PC-3 (cell line): ENCODE data around the gene HPSE. TPM values are rescaled to one million over a fixed set of nuclear protein-coding genes. Genes with fewer than 3 reads are reported as not detected.

Source experiments
- ATAC-seq: fragments of 200-7000 bp; cut with Tn5 transposase; 2 replicates; pipeline ENCODE4 v1.9.1; 2020; ENCODE audit warnings: mild to moderate bottlenecking, moderate library complexity
- BruUV-seq: library from RNA; stranded (reverse); fragments of 400-500 nt; replicated peaks from 2 replicates; lab custom pipeline; 2021; lab: Mats Ljungman, UMichigan
- CTCF ChIA-PET: fragments of 300-600 bp; sonication (Branson Sonifier 250); formaldehyde crosslinking; loops from one replicate; lab custom pipeline; 2022; ENCODE audit warnings: antibody characterized with exemption; lab: Charles Lee
- POLR2A ChIA-PET: fragments of 300-600 bp; sonication (Branson Sonifier 250); formaldehyde crosslinking; loops from one replicate; lab custom pipeline; 2022; ENCODE audit warnings: antibody characterized with exemption; ENCODE audit not compliant: unreplicated experiment; lab: Charles Lee
- DNase-seq: peaks from one replicate; pipeline ENCODE4 v3.0.0-alpha.2; 2015
- H2AFZ ChIP-seq: fragments of 300-600 bp; sonication (generic); 2 replicates; pipeline ENCODE4 v1.6.0; 2016; ENCODE audit warnings: antibody characterized with exemption, low read length
- H3F3A ChIP-seq: fragments of 300-600 bp; sonication (generic); one replicate; pipeline ENCODE4 v1.6.0; 2017; ENCODE audit warnings: antibody characterized with exemption, low read length, control low read depth, mild to moderate bottlenecking; ENCODE audit not compliant: unreplicated experiment
- H3K27ac ChIP-seq: fragments of 300-600 bp; sonication (generic); 2 replicates; pipeline ENCODE4 v1.5.1; 2016; ENCODE audit warnings: mild to moderate bottlenecking, low read length
- H3K27me3 ChIP-seq: fragments of 300-600 bp; sonication (generic); 2 replicates; pipeline ENCODE4 v1.6.1; 2016; ENCODE audit warnings: low read length, mixed read lengths
- H3K36me3 ChIP-seq: fragments of 300-600 bp; sonication (generic); 2 replicates; pipeline ENCODE4 v1.6.1; 2016; ENCODE audit warnings: low read depth, mixed run types, low read length, mixed read lengths
- H3K4me1 ChIP-seq: fragments of 300-600 bp; sonication (generic); 2 replicates; pipeline ENCODE4 v1.5.1; 2016; ENCODE audit warnings: low read length; ENCODE audit not compliant: insufficient read depth
- H3K4me2 ChIP-seq: fragments of 300-600 bp; sonication (generic); 2 replicates; pipeline ENCODE4 v1.6.0; 2016; ENCODE audit warnings: low read length
- H3K4me3 ChIP-seq: fragments of 300-600 bp; sonication (generic); 2 replicates; pipeline ENCODE4 v1.5.1; 2016; ENCODE audit warnings: mild to moderate bottlenecking, low read length, mixed read lengths
- H3K79me2 ChIP-seq: fragments of 300-600 bp; sonication (generic); 2 replicates; pipeline ENCODE4 v1.6.1; 2017; ENCODE audit warnings: low read length, mixed read lengths
- H3K9ac ChIP-seq: fragments of 300-600 bp; sonication (generic); 2 replicates; pipeline ENCODE4 v1.6.0; 2016; ENCODE audit warnings: mild to moderate bottlenecking, low read length
- H3K9me2 ChIP-seq: fragments of 300-600 bp; sonication (generic); replicated peaks from 2 replicates; pipeline ENCODE4 v1.6.1; 2016; ENCODE audit warnings: mixed run types, low read length, mixed read lengths
- H3K9me3 ChIP-seq: fragments of 300-600 bp; sonication (generic); 2 replicates; pipeline ENCODE4 v1.6.1; 2016; ENCODE audit warnings: low read length, mixed read lengths
- H4K20me1 ChIP-seq: fragments of 300-600 bp; sonication (generic); 2 replicates; pipeline ENCODE4 v1.6.1; 2016; ENCODE audit warnings: low read length, mixed read lengths
- EZH2 ChIP-seq: fragments of 300-600 bp; sonication (generic); IDR thresholded peaks from one replicate; pipeline ENCODE4 v1.6.1; 2017; ENCODE audit warnings: antibody characterized with exemption, mild to moderate bottlenecking, low read length; ENCODE audit not compliant: unreplicated experiment
- EZH2phosphoT487 ChIP-seq: fragments of 300-600 bp; sonication (generic); IDR thresholded peaks from 2 replicates; pipeline ENCODE4 v1.6.1; 2018; ENCODE audit warnings: mild to moderate bottlenecking, antibody characterized with exemption, low read length, borderline replicate concordance
- intact Hi-C: fragments of 100-400 bp; cut with micrococcal nuclease; formaldehyde crosslinking; loops from 2 replicates; pipeline ENCODE4 v1.9.0; 2023
- total RNA-seq: library from RNA; depleted of rRNA; stranded (reverse); fragments of >200 nt; gene quantifications from 2 replicates; pipeline ENCODE4 v1.2.3, GENCODE V29; 2014
- TF ChIP-seq, protein P1 (sequence below): fragments of 300-600 bp; sonication (generic); conservative IDR thresholded peaks from 2 replicates; pipeline ENCODE4 v1.5.1; 2017; ENCODE audit warnings: antibody characterized with exemption, low read depth, mild to moderate bottlenecking, low read length

HPSE gene
- total RNA-seq, 1 experiment from 2014 or later, result 4.2 TPM

DNA sequence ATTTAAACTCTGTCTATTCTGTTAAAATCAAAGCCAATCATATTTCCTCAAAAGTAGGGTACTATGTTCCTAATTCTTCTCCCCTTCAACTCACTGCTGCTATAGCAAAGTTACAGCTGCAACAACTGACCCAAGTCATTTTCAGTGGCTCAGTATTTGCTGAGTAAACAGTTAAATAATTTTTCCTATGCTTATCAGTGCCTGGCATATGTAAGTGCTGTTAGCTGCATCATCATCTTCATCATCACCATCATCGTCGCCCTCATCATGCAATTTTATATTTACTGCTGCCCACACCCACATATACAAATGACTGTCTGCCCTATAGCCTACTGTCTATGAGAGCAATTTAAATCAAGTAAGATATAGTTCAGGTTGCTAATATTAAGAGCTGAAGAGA, 72.0 kb downstream of the HPSE start:
- Histone ChIP-seq H3K4me3 (no peak overlapping the region), H3K36me3 (no peaks in the 10 kb centered on the region), H2AFZ (no peak overlapping the region), H3K79me2 (no peaks in the 10 kb centered on the region), H3K4me2 (no peak overlapping the region), H4K20me1 (no peaks in the 10 kb centered on the region), H3K9me3 (no peaks in the 10 kb centered on the region), H3F3A (no peaks in the 10 kb centered on the region), H3K27me3 (no peaks in the 10 kb centered on the region), H3K9ac (no peak overlapping the region), H3K9me2 (no peaks in the 10 kb centered on the region), H3K4me1 (peaks cover 8% of the 10 kb centered on the region), H3K27ac (no peak overlapping the region)
- no peak for DNase-seq
- intact Hi-C loops, result no loop called here
- no peak for ATAC-seq
- POLR2A ChIA-PET, result no interaction called here
- no TSS peak for BruUV-seq
- no peak for TF ChIP-seq EZH2phosphoT487
- TF ChIP-seq EZH2, result no peak
- TF ChIP-seq, protein P1, sequence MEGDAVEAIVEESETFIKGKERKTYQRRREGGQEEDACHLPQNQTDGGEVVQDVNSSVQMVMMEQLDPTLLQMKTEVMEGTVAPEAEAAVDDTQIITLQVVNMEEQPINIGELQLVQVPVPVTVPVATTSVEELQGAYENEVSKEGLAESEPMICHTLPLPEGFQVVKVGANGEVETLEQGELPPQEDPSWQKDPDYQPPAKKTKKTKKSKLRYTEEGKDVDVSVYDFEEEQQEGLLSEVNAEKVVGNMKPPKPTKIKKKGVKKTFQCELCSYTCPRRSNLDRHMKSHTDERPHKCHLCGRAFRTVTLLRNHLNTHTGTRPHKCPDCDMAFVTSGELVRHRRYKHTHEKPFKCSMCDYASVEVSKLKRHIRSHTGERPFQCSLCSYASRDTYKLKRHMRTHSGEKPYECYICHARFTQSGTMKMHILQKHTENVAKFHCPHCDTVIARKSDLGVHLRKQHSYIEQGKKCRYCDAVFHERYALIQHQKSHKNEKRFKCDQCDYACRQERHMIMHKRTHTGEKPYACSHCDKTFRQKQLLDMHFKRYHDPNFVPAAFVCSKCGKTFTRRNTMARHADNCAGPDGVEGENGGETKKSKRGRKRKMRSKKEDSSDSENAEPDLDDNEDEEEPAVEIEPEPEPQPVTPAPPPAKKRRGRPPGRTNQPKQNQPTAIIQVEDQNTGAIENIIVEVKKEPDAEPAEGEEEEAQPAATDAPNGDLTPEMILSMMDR, result no peak
- CTCF ChIA-PET, result interaction anchor here (0.7 kb wide), 1 partner anchor 246 kb away, joined by 3 read pairs; no protein-coding TSS in a partner anchor

DNA sequence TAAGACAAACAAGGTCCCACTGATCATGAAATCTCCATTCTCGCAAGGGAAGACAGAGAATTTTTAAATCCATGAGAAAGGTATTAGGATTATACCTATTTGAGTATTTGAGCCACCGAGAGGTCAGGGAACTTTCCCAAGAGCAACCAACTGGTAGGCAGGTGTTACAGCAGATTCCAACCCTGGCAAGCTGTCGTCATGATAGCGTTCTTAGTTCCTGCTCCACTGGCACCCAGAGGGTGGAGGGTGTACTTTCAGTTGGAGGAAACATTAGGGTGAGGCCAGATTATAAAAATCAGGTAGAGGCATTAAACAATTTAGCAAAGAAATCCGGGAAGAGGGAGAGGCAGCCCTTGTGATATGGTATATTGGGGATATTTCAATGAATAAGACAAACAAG, 73.3 kb downstream of the HPSE start:
- Histone ChIP-seq H4K20me1 (no peaks in the 10 kb centered on the region), H3K4me1 (peaks cover 18% of the 10 kb centered on the region), H3K36me3 (0 out of 2 replicates have a peak, but pooled peaks cover 2% of the 10 kb centered on the region), H3F3A (no peaks in the 10 kb centered on the region), H3K9me3 (no peaks in the 10 kb centered on the region), H3K9me2 (no peaks in the 10 kb centered on the region), H2AFZ (no peak overlapping the region), H3K9ac (no peak overlapping the region), H3K27ac (no peak overlapping the region), H3K27me3 (no peaks in the 10 kb centered on the region), H3K4me2 (no peak overlapping the region), H3K79me2 (no peaks in the 10 kb centered on the region), H3K4me3 (no peak overlapping the region)
- ATAC-seq (no peak), DNase-seq (no peak)
- BruUV-seq, result no TSS peak
- ChIA-PET CTCF (interaction anchor here (0.6 kb wide), 1 partner anchor 248 kb away, joined by 4 read pairs; no protein-coding TSS in a partner anchor), POLR2A (no interaction called here)
- intact Hi-C loops, result loop anchor here (2.0 kb wide), 1 partner anchor 187 kb away; no protein-coding TSS in a partner anchor
- TF ChIP-seq EZH2 (no peak), EZH2phosphoT487 (no peak)
- TF ChIP-seq, protein P1, result no peak

DNA sequence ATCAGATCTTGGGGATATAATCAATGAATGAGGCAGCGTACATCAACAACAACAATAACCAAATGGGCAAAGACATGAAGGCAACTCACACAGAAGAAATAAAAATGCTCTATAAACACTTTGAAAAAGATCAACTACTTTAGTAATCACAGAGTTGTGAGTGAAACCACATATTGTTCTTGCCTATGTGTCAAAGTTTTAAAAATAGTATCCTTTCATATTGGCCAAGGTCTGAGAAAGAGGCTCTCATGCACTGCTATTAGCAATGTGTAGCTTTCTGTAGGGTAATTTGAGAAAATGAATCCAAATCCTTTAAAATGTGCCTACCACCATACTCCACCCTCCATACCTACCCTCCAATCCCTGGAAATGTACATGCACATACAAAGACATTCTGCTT, 75.1 kb downstream of the HPSE start:
- Histone ChIP-seq H3K9ac (no peak overlapping the region), H3K4me2 (no peak overlapping the region), H3K4me3 (no peak overlapping the region), H3K79me2 (no peaks in the 10 kb centered on the region), H3K9me3 (no peaks in the 10 kb centered on the region), H3K9me2 (no peaks in the 10 kb centered on the region), H3K27ac (no peak overlapping the region), H3K36me3 (0 out of 2 replicates have a peak, but pooled peaks cover 2% of the 10 kb centered on the region), H2AFZ (no peak overlapping the region), H3K4me1 (peaks cover 26% of the 10 kb centered on the region), H3F3A (no peaks in the 10 kb centered on the region), H3K27me3 (no peaks in the 10 kb centered on the region), H4K20me1 (no peaks in the 10 kb centered on the region)
- ATAC-seq (no peak), DNase-seq (no peak)
- TF ChIP-seq EZH2 (no peak), EZH2phosphoT487 (no peak)
- TF ChIP-seq, protein P1, result no peak
- POLR2A ChIA-PET, result no interaction called here
- no TSS peak for BruUV-seq
- CTCF ChIA-PET, result no interaction called here
- intact Hi-C loops, result no loop called here
